A673 (cell line): ENCODE results near the gene LAMB4.

Experiments
- CTCF ChIP-seq: fragments of 300-800, 200-600 bp; sonication (generic); conservative IDR thresholded peaks from 2 replicates; pipeline ENCODE4 v1.5.1; 2017; ENCODE audit warnings: low read depth, mild to moderate bottlenecking, antibody characterized with exemption, low read length, moderate library complexity, mixed read lengths
- EZH2 ChIP-seq: fragments of 200-600 bp; sonication (generic); IDR thresholded peaks from 2 replicates; pipeline ENCODE4 v1.6.1; 2017; ENCODE audit warnings: borderline replicate concordance, low read depth, mild to moderate bottlenecking, mixed read lengths, antibody characterized with exemption, low read length; ENCODE audit not compliant: poor library complexity, severe bottlenecking

- TF ChIP-seq CTCF (no peak), EZH2 (no peak)
Measured at GRCh38 chr7:108054537-108054936, 75.6 kb downstream of the LAMB4 start.
